HUES6 (cell line): Measurements from ENCODE around the gene GLT8D2.
"Not testable (repeated sequence)": the region's sequence is repeated elsewhere in the genome, so short reads cannot be mapped to it uniquely, and the experiment has no call there.

Experiments used
- H3K27ac ChIP-seq: 2 replicates; pipeline ENCODE4 v1.7.0; 2013; ENCODE audit warnings: low read depth, mild to moderate bottlenecking, low read length, inconsistent platforms
- H3K27me3 ChIP-seq: 2 replicates; pipeline ENCODE4 v1.6.1; 2013; ENCODE audit warnings: low read length; ENCODE audit not compliant: control insufficient read depth, insufficient read depth
- H3K36me3 ChIP-seq: 2 replicates; pipeline ENCODE4 v1.6.1; 2013; ENCODE audit warnings: low read length; ENCODE audit not compliant: control insufficient read depth, insufficient read depth
- H3K4me1 ChIP-seq: 2 replicates; pipeline ENCODE4 v1.6.1; 2013; ENCODE audit warnings: low read length; ENCODE audit not compliant: control insufficient read depth, insufficient read depth
- H3K4me3 ChIP-seq: 2 replicates; pipeline ENCODE4 v1.5.1; 2013; ENCODE audit warnings: low read depth, low read length
- H3K9ac ChIP-seq: one replicate; pipeline ENCODE4 v1.6.1; 2013; ENCODE audit warnings: mild to moderate bottlenecking, low read length
- H3K9me3 ChIP-seq: 2 replicates; pipeline ENCODE4 v1.6.1; 2013; ENCODE audit warnings: low read depth, low read length; ENCODE audit not compliant: control insufficient read depth, insufficient read depth

Gene GLT8D2

GRCh38 chr12:104025771-104026170 is 24.2 kb downstream of the GLT8D2 start:
- Histone ChIP-seq H3K27ac (no peak overlapping the region), H3K27me3 (no peaks in the 10 kb centered on the region), H3K4me1 (no peaks in the 10 kb centered on the region), H3K9me3 (peaks cover 11% of the 10 kb centered on the region), H3K36me3 (no peaks in the 10 kb centered on the region), H3K4me3 (no peak overlapping the region), H3K9ac (no peak overlapping the region)

- no peak overlapping the region for H3K27ac ChIP-seq
- peaks cover 11% of the 10 kb centered on the region for H3K9me3 ChIP-seq
Observed at GRCh38 chr12:104024348-104024747, 25.6 kb downstream of the GLT8D2 start.

GRCh38 chr12:104023710-104024109 is 26.3 kb downstream of the GLT8D2 start:
- Histone ChIP-seq H3K9ac (no peak overlapping the region), H3K27me3 (no peaks in the 10 kb centered on the region), H3K4me3 (no peak overlapping the region), H3K27ac (no peak overlapping the region), H3K36me3 (no peaks in the 10 kb centered on the region), H3K4me1 (no peaks in the 10 kb centered on the region), H3K9me3 (peaks cover 11% of the 10 kb centered on the region)

More at GRCh38 chr12:104024348-104024747, 25.6 kb downstream of the GLT8D2 start:
- H3K27me3 ChIP-seq = no peaks in the 10 kb centered on the region
- H3K4me1 ChIP-seq = no peaks in the 10 kb centered on the region
- no peaks in the 10 kb centered on the region for H3K36me3 ChIP-seq
- H3K4me3 ChIP-seq = no peak overlapping the region
- H3K9ac ChIP-seq = no peak overlapping the region

GRCh38 chr12:104022786-104023185 is 27.2 kb downstream of the GLT8D2 start:
- H3K27ac ChIP-seq = no peak overlapping the region
- H3K27me3 ChIP-seq = no peaks in the 10 kb centered on the region
- H3K4me3 ChIP-seq = no peak overlapping the region
- H3K4me1 ChIP-seq = no peaks in the 10 kb centered on the region
- H3K9ac ChIP-seq = no peak overlapping the region
- peaks cover 11% of the 10 kb centered on the region for H3K9me3 ChIP-seq
- H3K36me3 ChIP-seq = no peaks in the 10 kb centered on the region

- not testable (repeated sequence) for H3K27me3 ChIP-seq, H3K36me3 ChIP-seq, H3K4me1 ChIP-seq, H3K4me3 ChIP-seq, H3K27ac ChIP-seq, H3K9ac ChIP-seq
- H3K9me3 ChIP-seq = peaks cover 11% of the 10 kb centered on the region
Observed at GRCh38 chr12:104021862-104022261, 28.1 kb downstream of the GLT8D2 start.

GRCh38 chr12:104012331-104012730 is 37.7 kb downstream of the GLT8D2 start:
- no peaks in the 10 kb centered on the region for H3K9me3 ChIP-seq
- no peaks in the 10 kb centered on the region for H3K4me1 ChIP-seq
- no peaks in the 10 kb centered on the region for H3K36me3 ChIP-seq
- H3K27me3 ChIP-seq = no peaks in the 10 kb centered on the region
- no peak overlapping the region for H3K4me3 ChIP-seq
- H3K9ac ChIP-seq = no peak overlapping the region
- no peak overlapping the region for H3K27ac ChIP-seq

GRCh38 chr12:104011253-104011652 is 38.7 kb downstream of the GLT8D2 start:
- Histone ChIP-seq H3K27me3 (no peaks in the 10 kb centered on the region), H3K27ac (no peak overlapping the region), H3K4me1 (no peaks in the 10 kb centered on the region), H3K4me3 (no peak overlapping the region), H3K9me3 (no peaks in the 10 kb centered on the region), H3K36me3 (no peaks in the 10 kb centered on the region), H3K9ac (no peak overlapping the region)

- no peaks in the 10 kb centered on the region for H3K27me3 ChIP-seq
- no peak overlapping the region for H3K27ac ChIP-seq
- no peaks in the 10 kb centered on the region for H3K36me3 ChIP-seq
- no peak overlapping the region for H3K4me3 ChIP-seq
- H3K4me1 ChIP-seq = no peaks in the 10 kb centered on the region
- no peak overlapping the region for H3K9ac ChIP-seq
- H3K9me3 ChIP-seq = no peaks in the 10 kb centered on the region
Observed at GRCh38 chr12:104010606-104011169, 39.3 kb downstream of the GLT8D2 start.

- Histone ChIP-seq H3K9ac (no peak overlapping the region), H3K9me3 (no peaks in the 10 kb centered on the region), H3K27ac (no peak overlapping the region), H3K4me1 (no peaks in the 10 kb centered on the region), H3K4me3 (no peak overlapping the region), H3K36me3 (no peaks in the 10 kb centered on the region), H3K27me3 (no peaks in the 10 kb centered on the region)
Observed at GRCh38 chr12:104010121-104010520, 39.9 kb downstream of the GLT8D2 start.

GRCh38 chr12:104006929-104007328 is 43.1 kb downstream of the GLT8D2 start:
- Histone ChIP-seq H3K27ac (no peak overlapping the region), H3K9me3 (no peaks in the 10 kb centered on the region), H3K27me3 (0 out of 2 replicates have a peak, but pooled peaks cover 3% of the 10 kb centered on the region), H3K9ac (no peak overlapping the region), H3K4me3 (no peak overlapping the region), H3K36me3 (no peaks in the 10 kb centered on the region), H3K4me1 (no peaks in the 10 kb centered on the region)

GRCh38 chr12:104003596-104003995 is 46.4 kb downstream of the GLT8D2 start:
- no peak overlapping the region for H3K9ac ChIP-seq
- H3K36me3 ChIP-seq = no peaks in the 10 kb centered on the region

GRCh38 chr12:104002686-104003085 is 47.3 kb downstream of the GLT8D2 start:
- Histone ChIP-seq H3K9ac (no peak overlapping the region), H3K27me3 (0 out of 2 replicates have a peak, but pooled peaks cover 3% of the 10 kb centered on the region), H3K9me3 (no peaks in the 10 kb centered on the region), H3K27ac (no peak overlapping the region), H3K4me1 (no peaks in the 10 kb centered on the region), H3K36me3 (no peaks in the 10 kb centered on the region), H3K4me3 (no peak overlapping the region)

More at GRCh38 chr12:104003596-104003995, 46.4 kb downstream of the GLT8D2 start:
- Histone ChIP-seq H3K27ac (no peak overlapping the region), H3K27me3 (0 out of 2 replicates have a peak, but pooled peaks cover 3% of the 10 kb centered on the region), H3K4me3 (no peak overlapping the region), H3K9me3 (no peaks in the 10 kb centered on the region), H3K4me1 (no peaks in the 10 kb centered on the region)
